BE2C (cell line): ENCODE data around the gene DNMT3A.

ENCODE experiments used
- DNase-seq: peaks from one replicate; pipeline ENCODE4 v3.0.0-alpha.2; 2020
- H3K27me3 ChIP-seq: fragments of 250-450 bp; sonication (Bioruptor Pico); 2 replicates; pipeline ENCODE4 v1.5.1; 2020; ENCODE audit warnings: mild to moderate bottlenecking
- H3K36me3 ChIP-seq: fragments of 250-450 bp; sonication (Bioruptor Pico); 2 replicates; pipeline ENCODE4 v1.5.1; 2020; ENCODE audit warnings: mild to moderate bottlenecking
- H3K4me1 ChIP-seq: fragments of 250-450 bp; sonication (Bioruptor Pico); 2 replicates; pipeline ENCODE4 v1.5.1; 2020
- H3K4me3 ChIP-seq: 2 replicates; pipeline ENCODE4 v1.5.1; 2011; ENCODE audit warnings: low read depth, low read length
- H3K9me3 ChIP-seq: fragments of 250-450 bp; sonication (Bioruptor Pico); 2 replicates; pipeline ENCODE4 v1.5.1; 2020
- TF ChIP-seq, protein P1 (sequence below): IDR thresholded peaks from 2 replicates; pipeline ENCODE4 v1.5.1; 2012; ENCODE audit warnings: mild to moderate bottlenecking, low read depth, low read length

DNMT3A gene

DNA sequence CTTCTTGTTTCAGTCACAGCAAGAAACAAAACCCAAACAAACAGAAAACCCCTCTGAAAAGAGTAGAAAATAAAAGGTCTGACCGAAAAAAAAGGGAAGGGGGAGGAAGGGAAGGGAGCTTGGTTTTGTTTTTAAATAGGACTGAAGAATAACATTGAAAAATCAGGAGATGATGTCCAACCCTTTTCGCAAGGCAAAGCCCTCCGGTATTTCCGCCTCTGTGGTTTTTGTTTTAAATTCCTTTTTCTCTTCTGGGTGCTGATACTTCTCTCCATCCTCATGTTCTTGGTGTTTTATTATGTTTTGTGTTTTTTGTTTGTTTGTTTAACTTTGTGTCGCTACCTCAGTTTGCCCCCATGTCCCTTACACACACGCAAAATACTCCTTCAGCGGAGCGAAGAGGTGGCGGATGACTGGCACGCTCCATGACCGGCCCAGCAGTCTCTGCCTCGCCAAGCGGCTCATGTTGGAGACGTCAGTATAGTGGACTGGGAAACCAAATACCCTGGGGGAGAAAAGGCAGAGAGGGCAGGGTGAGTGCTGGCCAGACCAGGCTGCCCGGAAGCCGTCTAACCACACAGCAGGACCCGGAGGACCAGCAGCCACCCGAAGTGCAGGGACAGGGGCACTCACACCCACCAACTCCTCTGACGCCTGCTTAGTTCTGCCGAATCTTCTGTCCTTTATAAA is 107.7 kb downstream of the DNMT3A start:
- Histone ChIP-seq H3K27me3 (no peaks in the 10 kb centered on the region), H3K4me3 (no peak overlapping the region), H3K9me3 (no peaks in the 10 kb centered on the region), H3K36me3 (peaks cover 57% of the 10 kb centered on the region), H3K4me1 (peaks cover 17% of the 10 kb centered on the region)
- DNase-seq, result no peak
- TF ChIP-seq, protein P1, sequence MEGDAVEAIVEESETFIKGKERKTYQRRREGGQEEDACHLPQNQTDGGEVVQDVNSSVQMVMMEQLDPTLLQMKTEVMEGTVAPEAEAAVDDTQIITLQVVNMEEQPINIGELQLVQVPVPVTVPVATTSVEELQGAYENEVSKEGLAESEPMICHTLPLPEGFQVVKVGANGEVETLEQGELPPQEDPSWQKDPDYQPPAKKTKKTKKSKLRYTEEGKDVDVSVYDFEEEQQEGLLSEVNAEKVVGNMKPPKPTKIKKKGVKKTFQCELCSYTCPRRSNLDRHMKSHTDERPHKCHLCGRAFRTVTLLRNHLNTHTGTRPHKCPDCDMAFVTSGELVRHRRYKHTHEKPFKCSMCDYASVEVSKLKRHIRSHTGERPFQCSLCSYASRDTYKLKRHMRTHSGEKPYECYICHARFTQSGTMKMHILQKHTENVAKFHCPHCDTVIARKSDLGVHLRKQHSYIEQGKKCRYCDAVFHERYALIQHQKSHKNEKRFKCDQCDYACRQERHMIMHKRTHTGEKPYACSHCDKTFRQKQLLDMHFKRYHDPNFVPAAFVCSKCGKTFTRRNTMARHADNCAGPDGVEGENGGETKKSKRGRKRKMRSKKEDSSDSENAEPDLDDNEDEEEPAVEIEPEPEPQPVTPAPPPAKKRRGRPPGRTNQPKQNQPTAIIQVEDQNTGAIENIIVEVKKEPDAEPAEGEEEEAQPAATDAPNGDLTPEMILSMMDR, result no peak

DNA sequence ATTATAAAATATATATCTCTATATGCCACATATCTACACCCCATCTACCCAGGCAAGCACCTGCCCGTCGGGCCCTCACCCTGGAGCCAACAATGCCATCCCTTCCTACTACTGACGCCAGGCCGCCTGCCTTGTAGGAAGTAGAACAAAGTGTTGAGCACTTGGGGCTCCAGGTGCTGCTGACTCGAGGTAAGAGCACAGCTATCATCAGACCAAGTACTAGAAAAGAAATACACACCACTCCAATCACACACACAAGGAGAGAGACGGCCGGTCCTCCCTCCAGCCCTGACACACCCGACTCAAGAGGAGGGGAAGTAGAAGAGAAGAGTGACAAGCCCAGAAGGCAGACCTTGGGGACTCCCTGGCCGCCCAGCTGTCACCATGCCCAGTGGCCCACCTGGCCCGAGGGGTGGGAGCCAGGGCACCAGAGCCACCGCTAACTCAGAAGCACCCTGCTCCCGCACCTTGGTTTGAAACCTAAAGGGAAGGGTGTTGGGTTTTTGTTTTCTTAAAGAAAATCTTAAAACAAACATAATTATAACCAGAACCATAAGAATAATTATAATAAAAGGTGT is 109.4 kb downstream of the DNMT3A start:
- Histone ChIP-seq H3K27me3 (no peaks in the 10 kb centered on the region), H3K36me3 (peaks cover 41% of the 10 kb centered on the region), H3K4me1 (peaks cover 24% of the 10 kb centered on the region), H3K9me3 (no peaks in the 10 kb centered on the region), H3K4me3 (no peak overlapping the region)
- TF ChIP-seq, protein P1, result no peak
- no peak for DNase-seq

DNA sequence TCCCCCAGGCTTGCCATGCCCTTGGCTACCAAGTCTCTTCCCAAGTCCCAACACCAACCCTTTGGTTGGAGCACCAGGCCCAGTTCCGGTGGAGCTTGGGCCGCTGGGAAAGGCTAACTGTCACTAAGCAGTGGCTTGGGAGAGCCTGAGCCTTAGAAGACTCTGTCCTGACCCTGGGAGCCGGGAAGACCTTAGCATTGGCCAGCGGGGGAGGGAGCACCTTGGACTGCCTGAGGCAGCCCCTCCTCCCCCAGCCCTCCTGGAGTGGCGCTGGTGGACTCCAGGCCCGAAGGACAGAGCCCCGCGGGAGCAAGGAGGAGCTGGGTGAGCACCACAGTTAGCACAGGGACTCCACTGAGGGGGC is 110.8 kb downstream of the DNMT3A start:
- Histone ChIP-seq H3K4me1 (peaks cover 24% of the 10 kb centered on the region), H3K9me3 (no peaks in the 10 kb centered on the region), H3K36me3 (peaks cover 28% of the 10 kb centered on the region), H3K27me3 (no peaks in the 10 kb centered on the region), H3K4me3 (no peak overlapping the region)
- no peak for DNase-seq
- TF ChIP-seq, protein P1, result no peak

DNA sequence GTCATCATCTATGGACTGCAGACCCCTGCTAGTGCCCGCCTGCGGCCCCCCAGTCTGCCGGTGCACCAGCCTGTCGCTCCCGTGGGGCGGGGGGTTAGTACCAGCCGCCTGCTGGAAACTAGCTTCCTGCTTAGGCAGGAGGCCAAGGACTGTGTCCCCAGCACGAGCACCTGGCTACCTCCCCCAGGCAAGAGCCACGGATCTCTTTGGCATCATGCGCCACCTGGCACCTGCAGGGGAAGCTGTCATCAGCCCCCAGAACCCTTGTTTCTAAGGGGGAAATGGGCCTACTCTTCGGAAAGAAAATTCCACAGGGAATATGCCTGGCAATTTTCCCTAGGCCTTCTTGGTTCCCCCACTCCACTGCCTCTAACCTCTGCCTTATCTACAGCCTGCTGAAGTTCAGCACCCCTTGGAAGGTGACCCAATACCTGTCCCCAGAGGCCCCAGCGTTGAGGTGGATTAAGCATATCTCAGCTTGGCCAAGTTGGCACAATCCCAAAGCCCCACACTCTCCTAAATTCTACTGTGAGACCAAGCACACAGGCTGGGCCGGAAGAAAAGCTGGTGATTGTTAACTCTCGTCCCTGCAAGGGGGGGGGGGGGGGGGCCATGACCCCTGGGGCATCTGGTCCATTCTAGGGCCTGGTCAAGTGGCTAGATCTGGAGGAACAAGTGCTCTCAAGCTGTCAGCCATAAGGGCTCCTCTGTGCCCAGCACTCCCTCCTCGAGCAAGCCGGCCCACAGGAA is 111.4 kb downstream of the DNMT3A start:
- H3K4me1 ChIP-seq, result peaks cover 24% of the 10 kb centered on the region
- TF ChIP-seq, protein P1, result no peak
- no peaks in the 10 kb centered on the region for H3K9me3 ChIP-seq
- peak; percentile 31 for DNase-seq
- H3K4me3 ChIP-seq, result no peak overlapping the region
- peaks cover 23% of the 10 kb centered on the region for H3K36me3 ChIP-seq
- H3K27me3 ChIP-seq, result no peaks in the 10 kb centered on the region

DNA sequence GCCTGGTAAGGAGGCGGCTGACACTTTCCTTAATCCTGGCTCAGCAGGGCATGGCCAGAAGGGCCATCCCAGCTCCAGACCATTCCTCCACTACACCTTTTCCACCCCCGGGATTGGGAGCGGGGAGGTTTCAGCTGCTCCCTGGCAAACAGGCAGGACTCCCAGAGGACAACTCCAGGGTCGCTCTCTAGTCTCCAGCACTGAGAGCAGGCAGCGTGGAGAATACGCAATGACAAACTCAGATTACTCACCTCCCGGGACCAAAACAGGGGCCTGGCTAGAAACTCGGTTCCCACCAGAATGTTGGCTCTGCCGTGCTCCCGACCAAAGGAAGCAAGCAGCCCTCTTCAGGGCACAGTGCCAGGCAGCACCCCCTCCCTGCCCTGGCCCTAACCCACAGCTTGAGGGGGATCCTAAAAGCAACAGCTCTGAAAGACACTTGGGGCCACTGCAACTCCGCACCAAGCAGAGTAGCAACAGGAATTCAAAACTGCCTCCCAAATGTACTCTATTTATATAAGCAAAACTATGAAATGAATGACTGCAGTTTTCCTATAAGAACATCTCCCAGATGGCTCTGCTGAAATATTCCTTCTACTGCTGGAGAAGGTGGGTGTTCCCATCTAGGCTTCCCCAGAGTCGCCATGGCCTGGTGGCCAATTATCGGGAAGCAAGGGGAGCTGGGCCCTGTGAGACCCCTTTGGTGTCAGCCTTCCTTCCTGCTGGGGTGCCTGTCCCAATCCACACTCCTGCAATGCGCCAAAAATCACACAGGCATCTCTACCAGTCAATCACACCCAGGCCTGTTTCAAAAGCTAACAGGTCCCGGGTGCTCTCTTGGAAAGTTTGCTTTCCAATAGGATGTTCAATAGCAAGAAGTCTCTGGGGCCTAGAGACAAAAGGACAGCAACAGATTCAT is 112.2 kb downstream of the DNMT3A start:
- DNase-seq, result peak; percentile 32
- peak overlapping the region; percentile 14; the same call in 1 of the 2 replicates for H3K4me3 ChIP-seq
- TF ChIP-seq, protein P1, result no peak
- H3K4me1 ChIP-seq, result peaks cover 24% of the 10 kb centered on the region
- no peaks in the 10 kb centered on the region for H3K27me3 ChIP-seq
- H3K36me3 ChIP-seq, result peaks cover 16% of the 10 kb centered on the region
- no peaks in the 10 kb centered on the region for H3K9me3 ChIP-seq
